Measurements from ENCODE around the gene VAC14.

- TF ChIP-seq CTCF (conservative IDR thresholded peaks at IDR 0.05; ENCODE audit: low read depth in 2 of 2) (no peak), EZH2 (IDR thresholded peaks at IDR 0.05; ENCODE audit: low read depth, unreplicated experiment) (no peak), REST (IDR thresholded peaks at IDR 0.05; ENCODE audit: unreplicated experiment) (no peak), POLR2AphosphoS5 (IDR thresholded peaks at IDR 0.05; ENCODE audit: low read depth) (no peak), CREB1 (CRISPR knock-in tag; IDR thresholded peaks at IDR 0.05; ENCODE audit: low read depth) (no peak)
These were observed 49.4 kb downstream of the VAC14 start for GRCh38 chr16:70751593-70751992.

Measured in GM23338 (cell line).